Ectodermal cell (in vitro differentiated cells): Measurements from ENCODE around the gene SCN11A. TPM values are rescaled to one million over a fixed set of nuclear protein-coding genes. Genes with fewer than 3 reads are reported as not detected.

Experiments
- H3K27ac ChIP-seq: 2 replicates; pipeline ENCODE4 v1.7.0; 2013; ENCODE audit warnings: mild to moderate bottlenecking, low read depth, low read length; ENCODE audit not compliant: insufficient read depth, poor library complexity, severe bottlenecking
- H3K27me3 ChIP-seq: 2 replicates; pipeline ENCODE4 v1.7.0; 2013; ENCODE audit warnings: mild to moderate bottlenecking, low read length; ENCODE audit not compliant: insufficient read depth, control insufficient read depth, poor library complexity, severe bottlenecking
- H3K36me3 ChIP-seq: one replicate; pipeline ENCODE4 v1.7.0; 2013; ENCODE audit warnings: low read length; ENCODE audit not compliant: control insufficient read depth, insufficient read depth
- H3K4me1 ChIP-seq: one replicate; pipeline ENCODE4 v1.7.0; 2013; ENCODE audit warnings: low read length; ENCODE audit not compliant: control insufficient read depth, insufficient read depth
- H3K4me3 ChIP-seq: 2 replicates; pipeline ENCODE4 v1.7.0; 2013; ENCODE audit warnings: low read depth, low read length, control low read depth; ENCODE audit not compliant: insufficient read depth
- H3K9me3 ChIP-seq: 2 replicates; pipeline ENCODE4 v1.7.0; 2013; ENCODE audit warnings: mild to moderate bottlenecking, low read length, moderate library complexity; ENCODE audit not compliant: control insufficient read depth
- WGBS, 2 experiments: methylation state at CpG; one replicate each; pipeline ENCODE4 v1.1.7; 2013; ENCODE audit warnings: missing lambda C conversion rate in 2 of 2; 5-methylcytosine and 5-hydroxymethylcytosine counted together
- polyA plus RNA-seq, 4 experiments: library from polyadenylated mRNA; stranded (reverse); fragments of 50-300 nt; gene quantifications; one replicate each; pipeline ENCODE4 v1.2.3, GENCODE V29; 2013

The SCN11A gene
- polyA plus RNA-seq (2013, experiment 1 of 4) = 0.54 TPM
- 0.60 TPM for polyA plus RNA-seq (2013, experiment 2 of 4)
- polyA plus RNA-seq (2013, experiment 3 of 4) = 0.37 TPM
- 0.36 TPM for polyA plus RNA-seq (2013, experiment 4 of 4)

GRCh38 chr3:39051649-39052561 is at the start of gene SCN11A, which contains the start of gene WDR48:
Gene SCN11A (minus strand): TSS chr3:39051944. CDS start chr3:38950362, 101,582 bp downstream.
Gene WDR48 (plus strand): TSS chr3:39052016. CDS start chr3:39052026, 10 bp downstream.
- H3K9me3 ChIP-seq = no peaks in the 10 kb centered on the region
- WGBS, 2 experiments = 3 to 4% methylated on average over 68 of the region's 68 CpGs
- peak within 1 kb of the TSS; percentile 62 for H3K4me3 ChIP-seq
- H3K27ac ChIP-seq = peak within 1 kb of the TSS; percentile 93
- H3K36me3 ChIP-seq = no peaks in the 10 kb centered on the region
- no peaks in the 10 kb centered on the region for H3K27me3 ChIP-seq
- H3K4me1 ChIP-seq = peaks cover 6% of the 10 kb centered on the region

DNA sequence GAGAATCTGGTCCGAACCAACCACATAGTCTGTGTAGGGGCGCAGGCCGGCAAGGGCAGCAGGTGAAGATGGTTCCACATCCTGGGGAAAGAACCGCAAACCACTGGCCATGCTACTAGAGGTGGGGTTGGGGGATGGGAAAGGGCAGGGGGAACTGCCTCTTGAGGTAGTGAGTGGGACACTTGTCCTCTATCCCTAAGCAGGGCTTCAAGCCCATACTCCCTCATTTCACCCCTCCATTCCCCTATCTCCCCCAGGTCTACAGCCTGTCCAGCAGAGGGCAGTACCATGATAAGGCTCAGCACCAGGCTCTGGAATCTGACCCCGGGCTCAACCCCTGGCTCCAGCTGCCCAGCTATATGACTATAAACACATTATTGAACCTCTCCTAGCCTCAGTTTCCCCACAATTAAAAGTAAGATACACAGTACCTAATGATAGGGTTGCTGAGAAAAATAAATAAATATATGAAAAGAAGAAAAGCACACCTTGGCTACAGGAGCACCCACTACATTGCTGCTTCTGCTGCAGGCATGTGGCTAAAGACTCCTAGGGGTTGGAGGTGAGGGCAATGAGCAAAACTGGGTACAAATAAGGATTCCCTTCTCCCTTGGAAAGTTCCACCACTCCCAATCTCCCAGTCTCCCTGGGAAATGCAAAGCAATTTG is 49.4 kb upstream of the SCN11A start:
- Histone ChIP-seq H3K4me1 (peaks cover 5% of the 10 kb centered on the region), H3K36me3 (peaks cover 30% of the 10 kb centered on the region), H3K27me3 (peaks cover 3% of the 10 kb centered on the region), H3K4me3 (no peak overlapping the region), H3K27ac (no peak overlapping the region), H3K9me3 (no peaks in the 10 kb centered on the region)
- WGBS, 2 experiments = 88 to 91% methylated on average over 5 of the region's 5 CpGs

GRCh38 chr3:39100500-39100886 is 48.7 kb upstream of the SCN11A start:
- Histone ChIP-seq H3K36me3 (peaks cover 36% of the 10 kb centered on the region), H3K27me3 (no peaks in the 10 kb centered on the region), H3K9me3 (no peaks in the 10 kb centered on the region), H3K27ac (no peak overlapping the region), H3K4me1 (no peaks in the 10 kb centered on the region), H3K4me3 (no peak overlapping the region)
- WGBS, 2 experiments = 92 to 94% methylated on average over 9 of the region's 9 CpGs

GRCh38 chr3:39099738-39100499 is 48.2 kb upstream of the SCN11A start:
- H3K9me3 ChIP-seq = no peaks in the 10 kb centered on the region
- H3K27me3 ChIP-seq = no peaks in the 10 kb centered on the region
- WGBS, 2 experiments = 83 to 96% methylated on average over 2 of the region's 2 CpGs

DNA sequence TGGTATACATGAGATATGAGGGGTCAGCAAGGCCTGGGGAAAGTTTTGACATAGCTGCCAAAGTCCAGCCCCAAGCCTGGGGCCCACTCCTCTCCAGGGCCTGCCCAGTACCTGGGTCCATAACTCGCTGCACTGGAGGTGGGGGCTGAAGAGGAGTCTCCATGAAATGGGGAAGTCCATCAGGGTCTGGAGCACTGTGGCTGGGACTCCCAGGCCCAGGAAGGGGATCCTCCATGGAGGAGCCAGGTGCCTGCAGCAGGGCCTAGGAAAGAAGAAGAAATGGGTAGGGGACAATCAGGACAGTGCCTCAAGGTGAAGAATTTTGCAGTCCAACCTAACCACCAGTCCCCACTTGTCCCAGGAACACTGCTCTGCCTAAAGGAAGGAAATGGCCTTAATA is 47.5 kb upstream of the SCN11A start:
- no peaks in the 10 kb centered on the region for H3K27me3 ChIP-seq
- H3K9me3 ChIP-seq = no peaks in the 10 kb centered on the region
- no peaks in the 10 kb centered on the region for H3K4me1 ChIP-seq
- H3K36me3 ChIP-seq = peaks cover 40% of the 10 kb centered on the region
- H3K4me3 ChIP-seq = no peak overlapping the region
- 90 to 100% methylated on average over 1 of the region's 1 CpG for WGBS, 2 experiments
- no peak overlapping the region for H3K27ac ChIP-seq

More at GRCh38 chr3:39099738-39100499, 48.2 kb upstream of the SCN11A start:
- peaks cover 40% of the 10 kb centered on the region for H3K36me3 ChIP-seq
- H3K27ac ChIP-seq = no peak overlapping the region
- no peak overlapping the region for H3K4me3 ChIP-seq
- no peaks in the 10 kb centered on the region for H3K4me1 ChIP-seq

DNA sequence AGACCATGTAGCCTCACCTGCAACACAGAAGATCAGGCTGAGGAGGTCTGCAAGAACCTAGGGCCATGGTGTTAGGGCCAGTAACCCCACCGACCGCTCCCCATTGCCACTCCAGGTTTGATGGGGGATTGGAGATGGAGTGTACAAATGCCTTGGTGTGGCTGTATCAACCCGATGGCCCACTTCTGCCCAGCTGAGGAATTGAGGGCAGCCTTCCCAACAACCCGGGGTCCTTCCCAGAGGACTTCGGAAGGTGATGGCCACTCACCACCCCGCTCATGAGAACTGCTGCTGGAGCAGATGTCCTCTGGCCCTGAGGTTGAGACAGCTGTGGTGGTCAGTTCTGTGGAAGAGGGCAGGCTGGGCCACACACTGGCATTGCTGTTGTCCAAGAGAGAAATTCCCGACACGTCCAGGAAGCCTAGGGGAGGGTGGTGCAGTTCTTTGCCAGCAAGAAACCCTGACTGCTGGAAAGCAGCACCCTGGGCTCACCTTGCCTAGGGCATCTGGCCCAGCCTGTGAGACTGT is 46.8 kb upstream of the SCN11A start:
- H3K36me3 ChIP-seq = peaks cover 44% of the 10 kb centered on the region
- no peaks in the 10 kb centered on the region for H3K9me3 ChIP-seq
- H3K4me3 ChIP-seq = no peak overlapping the region
- no peak overlapping the region for H3K27ac ChIP-seq
- no peaks in the 10 kb centered on the region for H3K27me3 ChIP-seq
- H3K4me1 ChIP-seq = no peaks in the 10 kb centered on the region
- WGBS, 2 experiments = 95 to 96% methylated on average over 8 of the region's 8 CpGs

DNA sequence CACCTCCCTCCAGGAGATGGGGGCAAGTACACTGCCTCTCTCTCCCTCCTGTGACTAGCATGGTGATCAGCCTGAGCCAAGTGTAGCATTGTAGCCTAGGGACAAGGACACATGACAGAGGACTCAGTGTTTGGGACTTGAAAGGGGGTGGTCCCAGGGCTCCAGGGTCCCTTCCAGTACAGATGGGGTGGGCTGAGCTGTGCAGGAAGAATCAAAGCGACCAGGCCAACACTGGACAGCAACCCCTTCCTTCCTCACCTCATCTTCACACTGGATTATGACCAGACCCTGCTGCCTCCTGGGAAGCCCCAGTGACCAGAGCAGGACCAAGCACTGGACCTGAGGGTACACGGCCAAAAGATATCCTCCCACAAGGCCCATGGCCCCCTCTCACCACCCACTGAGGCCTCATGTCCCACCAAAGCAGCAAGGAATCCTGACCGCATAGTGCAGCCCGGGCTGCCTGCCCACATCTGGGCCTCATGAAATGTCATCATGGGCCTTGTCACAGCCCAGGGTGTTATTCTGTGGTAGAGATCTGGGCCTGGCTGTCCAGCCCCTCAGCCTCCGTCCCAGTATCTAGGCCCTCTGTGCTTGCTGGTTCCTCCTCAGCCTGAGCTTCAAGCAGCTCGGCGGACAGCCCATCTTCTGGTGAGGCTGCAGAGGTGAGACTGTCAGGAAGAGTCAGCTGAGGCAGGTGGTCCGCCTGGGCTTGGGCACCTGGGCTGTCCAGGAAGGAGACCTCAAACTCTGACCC is 46.1 kb upstream of the SCN11A start:
- WGBS, 2 experiments = 94 to 97% methylated on average over 8 of the region's 8 CpGs
- H3K27ac ChIP-seq = no peak overlapping the region

DNA sequence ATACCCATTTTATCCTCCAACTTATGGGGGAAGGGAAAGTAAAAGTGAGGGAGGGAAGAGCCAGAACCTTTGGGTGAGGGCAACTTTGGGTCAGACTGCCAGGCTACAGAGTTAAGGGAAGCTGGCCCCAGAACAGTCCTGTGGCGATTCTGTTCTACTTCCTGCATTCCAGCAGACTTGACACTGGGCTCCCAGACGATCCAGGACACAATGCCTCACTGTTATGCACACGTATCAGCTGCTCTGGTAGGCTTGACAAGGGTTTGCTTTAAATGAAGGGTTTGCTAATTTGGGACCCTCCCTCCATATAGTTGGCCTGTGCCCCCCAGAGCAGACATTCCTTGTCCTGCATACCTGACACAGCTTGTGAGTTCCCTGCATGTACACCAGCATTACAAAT is 45.0 kb upstream of the SCN11A start:
- H3K27ac ChIP-seq = peak overlapping the region; percentile 53
- no peaks in the 10 kb centered on the region for H3K4me1 ChIP-seq
- no peak overlapping the region for H3K4me3 ChIP-seq
- peaks cover 57% of the 10 kb centered on the region for H3K36me3 ChIP-seq
- WGBS, 2 experiments = 73% methylated on average over 3 of the region's 3 CpGs
- no peaks in the 10 kb centered on the region for H3K9me3 ChIP-seq
- H3K27me3 ChIP-seq = no peaks in the 10 kb centered on the region

More for the DNA sequence above, 46.1 kb upstream of the SCN11A start:
- no peaks in the 10 kb centered on the region for H3K9me3 ChIP-seq
- peaks cover 46% of the 10 kb centered on the region for H3K36me3 ChIP-seq
- no peaks in the 10 kb centered on the region for H3K4me1 ChIP-seq
- no peaks in the 10 kb centered on the region for H3K27me3 ChIP-seq
- H3K4me3 ChIP-seq = no peak overlapping the region

GRCh38 chr3:39095778-39096177 is 44.0 kb upstream of the SCN11A start:
- 89 to 97% methylated on average over 3 of the region's 3 CpGs for WGBS, 2 experiments
- no peaks in the 10 kb centered on the region for H3K9me3 ChIP-seq
- H3K36me3 ChIP-seq = peaks cover 58% of the 10 kb centered on the region
- no peak overlapping the region for H3K27ac ChIP-seq
- H3K4me3 ChIP-seq = no peak overlapping the region
- H3K4me1 ChIP-seq = no peaks in the 10 kb centered on the region
- H3K27me3 ChIP-seq = no peaks in the 10 kb centered on the region
